ENCODE measurements around the gene PRDM8. TPM values are rescaled to one million over a fixed set of nuclear protein-coding genes. Genes with fewer than 3 reads are reported as not detected.
A peak's percentile ranks its signal among the peaks of the same experiment; 100 is the strongest.

The PRDM8 gene
- total RNA-seq = 1 to 10 TPM; 1.4 to 2.2 TPM

- Histone ChIP-seq H3K27ac (no peak within 1 kb of the TSS), H3K4me1 (peaks cover 0 to 26% of the 10 kb centered on the region in 2 donors), H3K4me3 (peak within 1 kb of the TSS; percentile 29 to 48), H3K36me3 (no peaks in the 10 kb centered on the region), H3K9me3 (no peaks in the 10 kb centered on the region), H3K27me3 (no peaks in the 10 kb centered on the region)
- DNase-seq (ENCODE audit: low spot score) = no peak
- TF ChIP-seq CTCF (IDR thresholded peaks at IDR 0.05) = no peak
Measured at GRCh38 chr4:80196922-80197573, at the start of gene PRDM8. TSS of gene PRDM8 (plus strand) at chr4:80197503. CDS start at chr4:80200081, 2,578 bp downstream.

- H3K4me3 ChIP-seq = no peak overlapping the region
- H3K27me3 ChIP-seq = no peaks in the 10 kb centered on the region
- no peak overlapping the region for H3K27ac ChIP-seq
- H3K4me1 ChIP-seq = peaks cover 0 to 6% of the 10 kb centered on the region in 2 donors
- no peak for TF ChIP-seq CTCF (IDR thresholded peaks at IDR 0.05)
- DNase-seq (ENCODE audit: low spot score) = no peak
- H3K36me3 ChIP-seq = no peaks in the 10 kb centered on the region
- H3K9me3 ChIP-seq = no peaks in the 10 kb centered on the region
Measured at GRCh38 chr4:80150387-80151180, 46.7 kb upstream of the PRDM8 start.

GRCh38 chr4:80151981-80152380 lies 45.3 kb upstream of the PRDM8 start:
- H3K9me3 ChIP-seq = no peaks in the 10 kb centered on the region
- no peak for TF ChIP-seq CTCF (IDR thresholded peaks at IDR 0.05)

GRCh38 chr4:80153874-80154544 lies 43.3 kb upstream of the PRDM8 start:
- Histone ChIP-seq H3K4me1 (peaks cover 0 to 6% of the 10 kb centered on the region in 2 donors), H3K9me3 (peaks cover 0 to 5% of the 10 kb centered on the region in 2 donors), H3K27me3 (no peaks in the 10 kb centered on the region), H3K4me3 (no peak overlapping the region), H3K36me3 (no peaks in the 10 kb centered on the region), H3K27ac (no peak overlapping the region)
- TF ChIP-seq CTCF (IDR thresholded peaks at IDR 0.05) = no peak
- no peak for DNase-seq (ENCODE audit: low spot score)

More at GRCh38 chr4:80151981-80152380, 45.3 kb upstream of the PRDM8 start:
- Histone ChIP-seq H3K36me3 (no peaks in the 10 kb centered on the region), H3K4me1 (peaks cover 0 to 6% of the 10 kb centered on the region in 2 donors), H3K4me3 (no peak overlapping the region), H3K27me3 (no peaks in the 10 kb centered on the region), H3K27ac (no peak overlapping the region)
- no peak for DNase-seq (ENCODE audit: low spot score)

- H3K4me3 ChIP-seq = no peak overlapping the region
- no peak for DNase-seq (ENCODE audit: low spot score)
- no peak for TF ChIP-seq CTCF (IDR thresholded peaks at IDR 0.05)
Measured at GRCh38 chr4:80154545-80154933, 42.8 kb upstream of the PRDM8 start.

More at GRCh38 chr4:80154545-80154933, 42.8 kb upstream of the PRDM8 start:
- no peak overlapping the region for H3K27ac ChIP-seq
- H3K4me1 ChIP-seq = peaks cover 0 to 6% of the 10 kb centered on the region in 2 donors
- no peaks in the 10 kb centered on the region for H3K36me3 ChIP-seq
- H3K9me3 ChIP-seq = peaks cover 0 to 5% of the 10 kb centered on the region in 2 donors
- H3K27me3 ChIP-seq = no peaks in the 10 kb centered on the region

Measured in right atrium auricular region (tissue), 2 donors.